Omental fat pad (tissue), 4 donors: Measurements from ENCODE around the gene ZNF438. TPM values are rescaled to one million over a fixed set of nuclear protein-coding genes. Genes with fewer than 3 reads are reported as not detected.

Experiments used
- ATAC-seq: fragments of 150-250 bp; one replicate; pipeline ENCODE4 v1.9.1; 2016; ENCODE audit warnings: mild to moderate bottlenecking, moderate library complexity; ENCODE audit not compliant: low FRiP score
- DNase-seq: peaks from one replicate; pipeline ENCODE4 v3.0.0-alpha.2; 2019; ENCODE audit warnings: low spot score
- total RNA-seq, 4 donors: library from RNA; depleted of rRNA; stranded (reverse); fragments of >200 nt; gene quantifications; one replicate each; pipeline ENCODE4 v1.1.0, GENCODE V29; 2016
- TF ChIP-seq, protein P1 (sequence below), 3 donors: fragments of 450-650 bp; IDR thresholded peaks; one replicate each; pipeline ENCODE4 v1.5.1; 2016 to 2017; ENCODE audit warnings: antibody characterized with exemption in 3 of 3, mild to moderate bottlenecking in 3 of 3, moderate library complexity in 2 of 3

Gene ZNF438
- total RNA-seq, 4 donors from 2014 or later: 8.9 to 22.9 (median 12.3) TPM

DNA sequence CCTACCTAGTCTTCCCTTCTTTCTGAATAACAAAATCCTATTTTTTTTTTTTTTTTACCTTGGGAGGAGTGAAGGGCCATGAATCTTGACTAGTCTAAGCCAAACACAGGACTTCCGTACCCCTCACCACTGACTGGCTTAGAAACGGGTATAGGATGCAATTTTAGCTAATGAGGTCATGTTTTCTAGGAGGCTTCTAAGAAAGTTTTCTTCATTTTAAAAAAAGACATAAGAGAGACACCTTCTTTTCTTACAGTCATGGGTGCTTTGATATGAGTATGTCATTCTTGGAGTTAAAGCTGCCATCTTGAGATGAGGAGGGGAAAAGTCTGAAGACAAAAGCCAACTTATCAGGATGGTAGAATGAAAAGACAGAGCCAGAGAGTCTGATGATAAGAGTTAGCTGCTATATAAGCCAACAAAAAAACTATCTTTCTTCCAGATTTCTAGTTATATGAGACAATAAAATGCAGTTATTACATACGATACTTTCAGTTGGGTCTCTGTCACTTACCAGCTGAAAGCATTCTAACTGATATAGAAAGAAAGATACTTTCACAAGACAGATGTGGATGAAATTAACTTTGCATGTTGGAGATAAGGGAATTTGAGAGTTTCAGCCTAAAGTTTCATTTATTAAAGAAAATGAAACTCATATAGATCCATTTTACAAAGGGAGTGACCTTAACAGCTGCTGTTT is 34.0 kb downstream of the ZNF438 start:
- no peak for DNase-seq
- ATAC-seq: no peak
- TF ChIP-seq, protein P1, sequence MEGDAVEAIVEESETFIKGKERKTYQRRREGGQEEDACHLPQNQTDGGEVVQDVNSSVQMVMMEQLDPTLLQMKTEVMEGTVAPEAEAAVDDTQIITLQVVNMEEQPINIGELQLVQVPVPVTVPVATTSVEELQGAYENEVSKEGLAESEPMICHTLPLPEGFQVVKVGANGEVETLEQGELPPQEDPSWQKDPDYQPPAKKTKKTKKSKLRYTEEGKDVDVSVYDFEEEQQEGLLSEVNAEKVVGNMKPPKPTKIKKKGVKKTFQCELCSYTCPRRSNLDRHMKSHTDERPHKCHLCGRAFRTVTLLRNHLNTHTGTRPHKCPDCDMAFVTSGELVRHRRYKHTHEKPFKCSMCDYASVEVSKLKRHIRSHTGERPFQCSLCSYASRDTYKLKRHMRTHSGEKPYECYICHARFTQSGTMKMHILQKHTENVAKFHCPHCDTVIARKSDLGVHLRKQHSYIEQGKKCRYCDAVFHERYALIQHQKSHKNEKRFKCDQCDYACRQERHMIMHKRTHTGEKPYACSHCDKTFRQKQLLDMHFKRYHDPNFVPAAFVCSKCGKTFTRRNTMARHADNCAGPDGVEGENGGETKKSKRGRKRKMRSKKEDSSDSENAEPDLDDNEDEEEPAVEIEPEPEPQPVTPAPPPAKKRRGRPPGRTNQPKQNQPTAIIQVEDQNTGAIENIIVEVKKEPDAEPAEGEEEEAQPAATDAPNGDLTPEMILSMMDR (IDR thresholded peaks at IDR 0.05): no peak

DNA sequence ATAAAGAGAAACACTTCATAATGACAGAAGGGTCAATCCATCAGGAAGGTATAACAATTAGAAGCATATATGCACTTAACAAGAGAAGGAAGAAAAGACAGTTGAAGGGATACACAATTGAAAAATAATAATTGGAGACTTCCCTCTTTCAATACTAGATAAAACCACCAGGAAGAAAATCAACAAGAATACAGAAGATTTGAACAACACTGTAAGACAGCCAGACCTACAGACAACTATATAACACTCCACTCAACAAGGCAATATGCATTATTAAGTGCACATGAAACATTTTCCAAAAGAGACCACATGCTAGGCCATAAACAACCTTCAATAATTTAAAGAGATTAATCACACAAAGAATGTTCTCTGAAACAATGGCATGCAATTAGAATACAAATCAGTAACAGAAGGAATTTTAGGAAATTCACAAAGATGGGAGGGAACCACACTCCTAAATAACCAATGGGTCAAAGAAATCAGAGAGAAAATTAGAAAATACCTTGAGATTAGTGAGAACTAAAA is 35.1 kb downstream of the ZNF438 start:
- ATAC-seq: no peak
- no peak for DNase-seq
- TF ChIP-seq, protein P1 (IDR thresholded peaks at IDR 0.05): no peak

DNA sequence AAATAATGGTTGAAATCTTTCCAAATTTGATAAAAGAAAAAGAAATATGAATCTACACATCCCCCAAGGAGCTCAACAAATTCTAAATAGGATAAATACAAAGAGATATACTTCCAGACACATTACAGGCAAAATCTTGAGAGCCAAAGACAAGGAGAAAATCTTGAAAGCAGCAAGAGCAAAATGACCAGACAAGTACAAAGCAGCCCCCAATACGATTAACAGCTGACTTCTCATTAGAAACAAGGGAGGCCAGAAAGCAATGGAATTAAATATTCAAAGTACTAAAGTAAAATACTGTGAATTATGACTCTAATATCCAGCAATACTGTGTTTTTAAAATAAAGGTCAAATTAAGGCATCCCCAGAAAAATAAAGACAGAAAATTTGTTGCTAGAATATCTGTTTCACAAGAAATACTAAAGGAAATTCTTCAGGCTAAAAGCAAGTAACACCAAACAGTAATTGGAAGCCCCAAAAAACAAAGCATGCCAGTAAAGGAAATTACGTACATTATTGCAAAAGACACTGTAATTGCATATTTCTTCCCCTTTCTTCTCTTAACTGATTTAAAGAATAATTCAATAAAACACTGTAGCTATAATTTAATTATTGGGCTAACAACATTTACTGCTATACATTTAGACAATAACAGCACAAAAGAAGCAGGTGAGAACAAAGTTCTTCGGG is 36.4 kb downstream of the ZNF438 start:
- TF ChIP-seq, protein P1 (IDR thresholded peaks at IDR 0.05): no peak
- DNase-seq (no peak), ATAC-seq (no peak)

DNA sequence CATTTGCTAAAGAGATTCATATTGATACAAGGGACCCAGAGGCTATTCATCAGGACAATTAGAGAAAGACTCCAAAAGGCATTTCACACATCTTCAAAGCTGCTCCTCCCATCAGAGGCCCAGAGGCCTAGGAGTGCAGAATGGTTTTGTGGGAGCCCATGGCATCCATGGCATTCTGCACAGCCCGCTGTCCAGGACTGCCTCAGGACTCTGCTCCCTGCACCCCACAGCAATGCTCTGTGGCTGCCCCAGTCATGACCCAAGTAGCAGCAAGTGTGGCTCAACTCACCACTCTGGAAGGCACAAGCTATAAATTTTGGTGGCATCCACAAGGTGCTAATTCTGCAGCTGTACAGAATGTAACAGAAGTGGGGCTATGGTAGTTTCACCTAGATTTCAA is 38.5 kb downstream of the ZNF438 start:
- DNase-seq (no peak), ATAC-seq (no peak)
- TF ChIP-seq, protein P1 (IDR thresholded peaks at IDR 0.05): no peak

DNA sequence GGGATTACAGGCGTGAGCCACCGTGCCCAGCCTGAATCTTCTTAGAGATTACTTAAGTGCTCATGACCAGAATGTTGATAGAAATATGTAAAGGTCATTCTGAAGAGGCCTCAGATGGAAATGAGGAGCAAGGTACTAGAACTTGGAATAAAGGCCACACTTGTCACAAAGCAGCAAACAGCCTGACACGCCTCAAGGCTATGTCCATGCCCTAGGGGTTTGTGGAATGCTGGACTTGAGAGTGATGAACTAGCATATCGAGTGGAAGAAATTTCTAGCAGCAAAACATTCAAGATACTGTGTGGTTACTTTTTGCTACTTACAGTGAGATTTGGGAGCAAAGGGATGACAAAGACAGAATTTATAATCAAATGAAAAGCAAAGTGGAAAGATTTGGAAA is 39.0 kb downstream of the ZNF438 start:
- TF ChIP-seq, protein P1 (IDR thresholded peaks at IDR 0.05): no peak
- no peak for DNase-seq
- no peak for ATAC-seq

DNA sequence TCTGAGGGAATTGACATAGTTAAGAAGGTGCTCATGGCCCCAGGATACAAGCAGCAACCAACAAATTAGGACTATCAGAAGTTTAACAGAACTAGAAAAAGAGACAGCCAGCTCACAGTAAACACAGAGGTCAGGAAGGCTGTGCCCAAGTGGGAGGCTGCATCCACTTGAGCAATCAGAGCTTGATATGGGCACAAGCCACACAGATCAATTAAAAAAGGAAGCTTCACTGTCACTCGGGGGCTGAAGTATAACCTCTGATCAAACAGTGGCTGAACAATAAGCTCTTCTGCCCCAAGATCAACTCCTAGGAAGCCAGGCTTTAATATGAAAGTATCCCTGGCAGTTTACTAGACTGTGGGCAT is 40.0 kb downstream of the ZNF438 start:
- DNase-seq: no peak

More for the DNA sequence above, 40.0 kb downstream of the ZNF438 start:
- no peak for ATAC-seq
- TF ChIP-seq, protein P1 (IDR thresholded peaks at IDR 0.05): no peak
